HG03575 (cell line): ENCODE results near the gene PKDREJ.
"Not testable (repeated sequence)": the region's sequence is repeated elsewhere in the genome, so short reads cannot be mapped to it uniquely, and the experiment has no call there.

Experiments
- ATAC-seq: cut with Tn5 transposase; IDR thresholded peaks from one replicate; pipeline ENCODE4 v1.9.1; 2021; ENCODE audit not compliant: unreplicated experiment, insufficient number of reproducible peaks, low FRiP score; ENCODE audit errors: extremely low read depth

The PKDREJ gene

GRCh38 chr22:46272762-46273431 is 9.8 kb upstream of the PKDREJ start:
- no peak for ATAC-seq

GRCh38 chr22:46272196-46272595 is 9.1 kb upstream of the PKDREJ start:
- no peak for ATAC-seq

GRCh38 chr22:46269564-46269963 is 6.4 kb upstream of the PKDREJ start:
- ATAC-seq = no peak

- ATAC-seq = no peak
Observed at GRCh38 chr22:46267431-46268279, 4.5 kb upstream of the PKDREJ start, which contains the start of gene TTC38. Gene TTC38 (plus strand): TSS chr22:46268008. CDS start chr22:46268040, 32 bp downstream.

GRCh38 chr22:46265627-46266026 is 2.5 kb upstream of the PKDREJ start:
- not testable (repeated sequence) for ATAC-seq

- not testable (repeated sequence) for ATAC-seq
Observed at GRCh38 chr22:46264520-46264919, 1.4 kb upstream of the PKDREJ start.

GRCh38 chr22:46262449-46263215 is 511 bp downstream of the PKDREJ start:
- ATAC-seq = no peak

- no peak for ATAC-seq
Observed at GRCh38 chr22:46260038-46260437, 3.1 kb downstream of the PKDREJ start.

- ATAC-seq = no peak
Observed at GRCh38 chr22:46259374-46259773, 3.8 kb downstream of the PKDREJ start.

- no peak for ATAC-seq
Observed at GRCh38 chr22:46256358-46256958, 6.7 kb downstream of the PKDREJ start.

GRCh38 chr22:46251816-46252380 is 11.2 kb downstream of the PKDREJ start:
- no peak for ATAC-seq

GRCh38 chr22:46251266-46251665 is 11.9 kb downstream of the PKDREJ start:
- no peak for ATAC-seq

GRCh38 chr22:46250783-46251125 is 12.4 kb downstream of the PKDREJ start:
- ATAC-seq = no peak

GRCh38 chr22:46250035-46250782 is 12.9 kb downstream of the PKDREJ start, which contains the start of gene CDPF1:
Gene CDPF1 (minus strand): TSS chr22:46250293. CDS start chr22:46248284, 2,009 bp downstream.
- ATAC-seq = no peak

- no peak for ATAC-seq
Observed at GRCh38 chr22:46247443-46247975, 15.6 kb downstream of the PKDREJ start.

GRCh38 chr22:46246178-46246577 is 17.0 kb downstream of the PKDREJ start:
- ATAC-seq = no peak

GRCh38 chr22:46245511-46245910 is 17.6 kb downstream of the PKDREJ start:
- ATAC-seq = no peak

- no peak for ATAC-seq
Observed at GRCh38 chr22:46244771-46245170, 18.4 kb downstream of the PKDREJ start.
